ENCODE results near the gene PRPS1L1. TPM values are rescaled to one million over a fixed set of nuclear protein-coding genes. Genes with fewer than 3 reads are reported as not detected.

PRPS1L1 gene
- total and polyA plus RNA-seq, 10 of the 15 experiments (the other 5 are each of a cell fraction or from before 2014, with no cell fraction given), result not detected

- FAIRE-seq, result no peak
- H3K27me3 ChIP-seq (replicated peaks in 1 of 2; ENCODE audit: control insufficient read depth in 2 of 2, insufficient read depth in 2 of 2, low read length in 1 of 2), result no peaks in the 10 kb centered on the region
- H4K20me1 ChIP-seq (ENCODE audit: control insufficient read depth, insufficient read depth), result no peaks in the 10 kb centered on the region
- H3K9ac ChIP-seq (ENCODE audit: control insufficient read depth, insufficient read depth, low read length), result no peak overlapping the region
- ATAC-seq, result no peak
- no TSS peak for BruUV-seq (replicated peaks)
- RAD21 ChIA-PET (ENCODE audit: unreplicated experiment), result no interaction called here
- TF ChIP-seq, protein P1, sequence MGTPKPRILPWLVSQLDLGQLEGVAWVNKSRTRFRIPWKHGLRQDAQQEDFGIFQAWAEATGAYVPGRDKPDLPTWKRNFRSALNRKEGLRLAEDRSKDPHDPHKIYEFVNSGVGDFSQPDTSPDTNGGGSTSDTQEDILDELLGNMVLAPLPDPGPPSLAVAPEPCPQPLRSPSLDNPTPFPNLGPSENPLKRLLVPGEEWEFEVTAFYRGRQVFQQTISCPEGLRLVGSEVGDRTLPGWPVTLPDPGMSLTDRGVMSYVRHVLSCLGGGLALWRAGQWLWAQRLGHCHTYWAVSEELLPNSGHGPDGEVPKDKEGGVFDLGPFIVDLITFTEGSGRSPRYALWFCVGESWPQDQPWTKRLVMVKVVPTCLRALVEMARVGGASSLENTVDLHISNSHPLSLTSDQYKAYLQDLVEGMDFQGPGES (IDR thresholded peaks at IDR 0.05), result no peak
- no peak for TF ChIP-seq MEF2B (IDR thresholded peaks at IDR 0.05; ENCODE audit: partially characterized antibody, poor library complexity, severe bottlenecking)
- TF ChIP-seq POLR2A (IDR thresholded peaks at IDR 0.05; ENCODE audit: low read depth, low read length), result no peak
- TF ChIP-seq, protein P2, sequence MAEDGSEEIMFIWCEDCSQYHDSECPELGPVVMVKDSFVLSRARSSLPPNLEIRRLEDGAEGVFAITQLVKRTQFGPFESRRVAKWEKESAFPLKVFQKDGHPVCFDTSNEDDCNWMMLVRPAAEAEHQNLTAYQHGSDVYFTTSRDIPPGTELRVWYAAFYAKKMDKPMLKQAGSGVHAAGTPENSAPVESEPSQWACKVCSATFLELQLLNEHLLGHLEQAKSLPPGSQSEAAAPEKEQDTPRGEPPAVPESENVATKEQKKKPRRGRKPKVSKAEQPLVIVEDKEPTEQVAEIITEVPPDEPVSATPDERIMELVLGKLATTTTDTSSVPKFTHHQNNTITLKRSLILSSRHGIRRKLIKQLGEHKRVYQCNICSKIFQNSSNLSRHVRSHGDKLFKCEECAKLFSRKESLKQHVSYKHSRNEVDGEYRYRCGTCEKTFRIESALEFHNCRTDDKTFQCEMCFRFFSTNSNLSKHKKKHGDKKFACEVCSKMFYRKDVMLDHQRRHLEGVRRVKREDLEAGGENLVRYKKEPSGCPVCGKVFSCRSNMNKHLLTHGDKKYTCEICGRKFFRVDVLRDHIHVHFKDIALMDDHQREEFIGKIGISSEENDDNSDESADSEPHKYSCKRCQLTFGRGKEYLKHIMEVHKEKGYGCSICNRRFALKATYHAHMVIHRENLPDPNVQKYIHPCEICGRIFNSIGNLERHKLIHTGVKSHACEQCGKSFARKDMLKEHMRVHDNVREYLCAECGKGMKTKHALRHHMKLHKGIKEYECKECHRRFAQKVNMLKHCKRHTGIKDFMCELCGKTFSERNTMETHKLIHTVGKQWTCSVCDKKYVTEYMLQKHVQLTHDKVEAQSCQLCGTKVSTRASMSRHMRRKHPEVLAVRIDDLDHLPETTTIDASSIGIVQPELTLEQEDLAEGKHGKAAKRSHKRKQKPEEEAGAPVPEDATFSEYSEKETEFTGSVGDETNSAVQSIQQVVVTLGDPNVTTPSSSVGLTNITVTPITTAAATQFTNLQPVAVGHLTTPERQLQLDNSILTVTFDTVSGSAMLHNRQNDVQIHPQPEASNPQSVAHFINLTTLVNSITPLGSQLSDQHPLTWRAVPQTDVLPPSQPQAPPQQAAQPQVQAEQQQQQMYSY (CRISPR knock-in tag; IDR thresholded peaks at IDR 0.05), result no peak
- TF ChIP-seq POU2F2 (IDR thresholded peaks at IDR 0.05; ENCODE audit: borderline replicate concordance, low read depth, low read length), result no peak
- TF ChIP-seq HDGF (IDR thresholded peaks at IDR 0.05), result no peak
- TF ChIP-seq EED (IDR thresholded peaks at IDR 0.05; ENCODE audit: low read depth), result no peak
- TF ChIP-seq, protein P3, sequence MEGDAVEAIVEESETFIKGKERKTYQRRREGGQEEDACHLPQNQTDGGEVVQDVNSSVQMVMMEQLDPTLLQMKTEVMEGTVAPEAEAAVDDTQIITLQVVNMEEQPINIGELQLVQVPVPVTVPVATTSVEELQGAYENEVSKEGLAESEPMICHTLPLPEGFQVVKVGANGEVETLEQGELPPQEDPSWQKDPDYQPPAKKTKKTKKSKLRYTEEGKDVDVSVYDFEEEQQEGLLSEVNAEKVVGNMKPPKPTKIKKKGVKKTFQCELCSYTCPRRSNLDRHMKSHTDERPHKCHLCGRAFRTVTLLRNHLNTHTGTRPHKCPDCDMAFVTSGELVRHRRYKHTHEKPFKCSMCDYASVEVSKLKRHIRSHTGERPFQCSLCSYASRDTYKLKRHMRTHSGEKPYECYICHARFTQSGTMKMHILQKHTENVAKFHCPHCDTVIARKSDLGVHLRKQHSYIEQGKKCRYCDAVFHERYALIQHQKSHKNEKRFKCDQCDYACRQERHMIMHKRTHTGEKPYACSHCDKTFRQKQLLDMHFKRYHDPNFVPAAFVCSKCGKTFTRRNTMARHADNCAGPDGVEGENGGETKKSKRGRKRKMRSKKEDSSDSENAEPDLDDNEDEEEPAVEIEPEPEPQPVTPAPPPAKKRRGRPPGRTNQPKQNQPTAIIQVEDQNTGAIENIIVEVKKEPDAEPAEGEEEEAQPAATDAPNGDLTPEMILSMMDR (IDR thresholded peaks at IDR 0.05 in 2 of 3, conservative IDR thresholded peaks at IDR 0.05 in 1 of 3; ENCODE audit: control insufficient read depth in 2 of 3, extremely low read depth in 1 of 3, insufficient read depth in 1 of 3, low read depth in 3 of 3, low read length in 3 of 3), result no peak
- no peak for TF ChIP-seq CHD4 (IDR thresholded peaks at IDR 0.05)
- TF ChIP-seq JUND (IDR thresholded peaks at IDR 0.05; ENCODE audit: low read depth, low read length), result no peak
- TF ChIP-seq FOS (IDR thresholded peaks at IDR 0.05; ENCODE audit: borderline replicate concordance, extremely low read depth, insufficient read length), result no peak
- TF ChIP-seq, protein P4, sequence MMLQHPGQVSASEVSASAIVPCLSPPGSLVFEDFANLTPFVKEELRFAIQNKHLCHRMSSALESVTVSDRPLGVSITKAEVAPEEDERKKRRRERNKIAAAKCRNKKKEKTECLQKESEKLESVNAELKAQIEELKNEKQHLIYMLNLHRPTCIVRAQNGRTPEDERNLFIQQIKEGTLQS (IDR thresholded peaks at IDR 0.05; ENCODE audit: borderline replicate concordance, extremely low read depth, low read depth, low read length), result no peak
- TF ChIP-seq EZH2 (IDR thresholded peaks at IDR 0.05; ENCODE audit: borderline replicate concordance, control insufficient read depth, low read depth, low read length), result no peak
- no peak for TF ChIP-seq CHD2 (IDR thresholded peaks at IDR 0.05; ENCODE audit: borderline replicate concordance, low read depth, low read length)
- TF ChIP-seq MXI1 (IDR thresholded peaks at IDR 0.05; ENCODE audit: low read depth, low read length), result no peak
- SMC1A ChIA-PET (ENCODE audit: uncharacterized antibody, unreplicated experiment), result no interaction called here
- no peak overlapping the region for H3K4me3 ChIP-seq
- no peaks in the 10 kb centered on the region for H3K9me3 ChIP-seq (replicated peaks; ENCODE audit: control insufficient read depth, insufficient read depth, low read length)
- POLR2A ChIA-PET, result no interaction called here
- no peaks in the 10 kb centered on the region for H3K79me2 ChIP-seq (ENCODE audit: control insufficient read depth, insufficient read depth, low read length)
- in situ Hi-C loops (cut with MboI) (no loop called here), intact Hi-C loops (cut with micrococcal nuclease; ENCODE audit: unreplicated experiment) (no loop called here)
- WGBS (ENCODE audit: insufficient coverage, insufficient replicate concordance, low lambda C conversion rate, missing lambda C conversion rate), result 5% methylated on average over 2 of the region's 2 CpGs
- no peak for DNase-seq (ENCODE audit: low read depth, low spot score)
- H3K27ac ChIP-seq (ENCODE audit: control insufficient read depth, insufficient read depth), result no peak overlapping the region
- no peaks in the 10 kb centered on the region for H3K36me3 ChIP-seq (ENCODE audit: control insufficient read depth in 2 of 2, insufficient read depth in 2 of 2, low read length in 1 of 2)
- no peak overlapping the region for H2AFZ ChIP-seq (ENCODE audit: control insufficient read depth, low read depth, low read length)
- no peaks in the 10 kb centered on the region for H3K4me1 ChIP-seq (ENCODE audit: control insufficient read depth, insufficient read depth, low read length)
- CTCF ChIA-PET, result no interaction called here
- H3K4me2 ChIP-seq (ENCODE audit: control insufficient read depth, insufficient read depth), result no peak overlapping the region
Observed at GRCh38 chr7:17976952-17977351, 50.7 kb downstream of the PRPS1L1 start.
